HFFc6 (cell line): ENCODE data around the gene GCGR. TPM values are rescaled to one million over a fixed set of nuclear protein-coding genes. Genes with fewer than 3 reads are reported as not detected.
"Not testable (repeated sequence)": the region's sequence is repeated elsewhere in the genome, so short reads cannot be mapped to it uniquely, and the experiment has no call there.

Experiments used
- DNase-seq: peaks from one replicate; pipeline ENCODE4 v3.0.0-alpha.2; 2018
- H3K27ac Mint-ChIP-seq: 2 replicates; pipeline ENCODE4 v1.8.0; 2020; ENCODE audit warnings: mild to moderate bottlenecking, mixed read lengths
- H3K27me3 Mint-ChIP-seq: 2 replicates; pipeline ENCODE4 v1.8.0; 2021; ENCODE audit warnings: mild to moderate bottlenecking, moderate library complexity, mixed read lengths; ENCODE audit not compliant: insufficient read depth
- H3K36me3 Mint-ChIP-seq: 2 replicates; pipeline ENCODE4 v1.8.0; 2021; ENCODE audit warnings: low read depth, mixed read lengths
- H3K4me1 Mint-ChIP-seq: 2 replicates; pipeline ENCODE4 v1.8.0; 2020; ENCODE audit warnings: low read depth, mixed read lengths
- H3K4me3 Mint-ChIP-seq: 2 replicates; pipeline ENCODE4 v1.8.0; 2020; ENCODE audit warnings: mild to moderate bottlenecking, moderate library complexity, mixed read lengths
- H3K9me3 Mint-ChIP-seq: 2 replicates; pipeline ENCODE4 v1.8.0; 2020; ENCODE audit warnings: mild to moderate bottlenecking, mixed read lengths
- CTCF ChIP-seq: fragments of 200-600 bp; sonication (generic); IDR thresholded peaks from 2 replicates; pipeline ENCODE4 v1.5.0; 2021; ENCODE audit warnings: antibody characterized with exemption, mild to moderate bottlenecking
- total RNA-seq, 6 experiments: library from RNA; stranded (reverse); fragmentation: NEBNext Ultra II Directional; extraction: Animal tissue kit (Norgen Biotek cat#: 25700); gene quantifications; 2 replicates in 1 of 6; 3 replicates in 5 of 6; pipeline ENCODE4 v1.2.3, GENCODE V29; 2021

The GCGR gene
- total RNA-seq, 6 experiments from 2014 or later, result not detected

GRCh38 chr17:81837641-81838040, 33.7 kb downstream of the GCGR start:
- TF ChIP-seq CTCF, result no peak
- Mint-ChIP-seq H3K9me3 (no peaks in the 10 kb centered on the region), H3K4me1 (peaks cover 7% of the 10 kb centered on the region), H3K27ac (peak overlapping the region; percentile 29; the same call in 1 of the 2 replicates), H3K4me3 (no peak overlapping the region), H3K36me3 (no peaks in the 10 kb centered on the region; the same call in 1 of the 2 replicates), H3K27me3 (peaks cover 3% of the 10 kb centered on the region; the same call in 1 of the 2 replicates)
- peak; percentile 73 for DNase-seq

DNA sequence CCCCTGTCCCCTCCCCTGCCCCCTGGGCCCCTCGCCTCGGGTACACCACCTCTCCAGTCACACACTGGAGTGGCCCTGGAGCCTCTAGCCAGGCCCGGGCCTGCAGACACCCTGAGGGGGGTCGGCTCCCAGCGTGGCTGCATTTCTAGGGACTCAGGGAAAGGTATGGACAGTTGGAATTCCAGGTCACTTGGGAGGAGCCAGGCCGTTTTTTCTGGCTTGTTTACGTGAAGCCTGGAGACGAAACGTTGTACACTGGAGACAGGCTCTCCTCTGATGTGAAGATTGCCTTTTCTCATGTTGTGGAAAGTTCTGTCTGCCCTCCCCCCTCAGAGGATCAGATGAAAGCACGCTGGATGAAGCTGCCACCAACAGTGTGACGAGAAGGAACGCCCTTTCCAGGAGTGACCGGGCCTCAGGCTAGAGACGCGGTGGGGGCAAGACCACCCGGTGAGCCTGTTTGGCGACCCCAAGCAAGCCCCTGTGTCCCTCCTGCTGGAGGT, 34.9 kb downstream of the GCGR start:
- no peak for TF ChIP-seq CTCF
- Mint-ChIP-seq H3K27ac (no peak overlapping the region), H3K27me3 (peaks cover 3% of the 10 kb centered on the region; the same call in 1 of the 2 replicates), H3K9me3 (no peaks in the 10 kb centered on the region), H3K4me3 (no peak overlapping the region), H3K36me3 (peaks cover 6% of the 10 kb centered on the region), H3K4me1 (peaks cover 7% of the 10 kb centered on the region)
- DNase-seq, result no peak

DNA sequence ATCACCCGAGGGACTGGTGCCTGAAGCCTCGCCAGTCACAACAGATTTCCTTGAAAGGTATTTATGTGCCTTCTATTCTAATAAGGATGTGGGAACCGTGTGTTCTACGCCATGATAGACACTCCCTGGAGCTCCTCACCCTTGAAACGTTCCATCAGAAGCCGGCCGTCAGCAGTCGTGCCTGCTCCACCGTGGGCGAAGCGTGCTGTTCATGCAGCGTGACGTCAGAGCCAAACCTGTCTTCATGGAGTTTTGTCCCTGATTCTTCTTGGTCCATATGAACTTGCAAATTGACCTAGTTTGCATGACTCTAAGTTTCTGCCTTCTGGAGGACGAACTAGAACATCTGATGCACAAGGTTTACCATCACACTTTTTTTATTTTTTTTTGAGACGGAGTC, 35.4 kb downstream of the GCGR start:
- TF ChIP-seq CTCF, result no peak
- Mint-ChIP-seq H3K27ac (no peak overlapping the region), H3K36me3 (peaks cover 10% of the 10 kb centered on the region), H3K27me3 (peaks cover 3% of the 10 kb centered on the region; the same call in 1 of the 2 replicates), H3K9me3 (no peaks in the 10 kb centered on the region), H3K4me3 (no peak overlapping the region), H3K4me1 (peaks cover 7% of the 10 kb centered on the region)
- DNase-seq, result no peak

DNA sequence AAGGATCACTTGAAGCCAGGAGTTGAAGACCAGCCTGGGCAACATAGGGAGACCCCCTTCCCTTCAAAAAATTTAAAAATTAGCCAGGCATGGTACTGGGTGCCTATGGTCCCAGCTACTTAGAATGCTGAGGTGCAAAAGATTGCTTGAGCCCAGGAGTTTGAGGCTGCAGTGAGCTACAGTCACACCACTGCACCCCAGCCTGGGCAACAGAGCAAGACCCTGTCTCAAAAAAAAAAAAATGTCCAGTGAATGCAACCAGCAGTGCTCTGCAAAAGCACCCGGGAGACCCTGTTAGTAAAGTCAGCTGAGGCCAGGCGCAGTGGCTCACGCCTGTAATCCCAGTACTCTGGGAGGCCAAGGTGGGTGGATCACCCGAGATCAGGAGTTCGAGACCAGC, 36.1 kb downstream of the GCGR start:
- DNase-seq, H3K27ac Mint-ChIP-seq, H3K9me3 Mint-ChIP-seq, H3K27me3 Mint-ChIP-seq, H3K4me1 Mint-ChIP-seq, H3K4me3 Mint-ChIP-seq: not testable (repeated sequence)
- H3K36me3 Mint-ChIP-seq, result peaks cover 16% of the 10 kb centered on the region

DNA sequence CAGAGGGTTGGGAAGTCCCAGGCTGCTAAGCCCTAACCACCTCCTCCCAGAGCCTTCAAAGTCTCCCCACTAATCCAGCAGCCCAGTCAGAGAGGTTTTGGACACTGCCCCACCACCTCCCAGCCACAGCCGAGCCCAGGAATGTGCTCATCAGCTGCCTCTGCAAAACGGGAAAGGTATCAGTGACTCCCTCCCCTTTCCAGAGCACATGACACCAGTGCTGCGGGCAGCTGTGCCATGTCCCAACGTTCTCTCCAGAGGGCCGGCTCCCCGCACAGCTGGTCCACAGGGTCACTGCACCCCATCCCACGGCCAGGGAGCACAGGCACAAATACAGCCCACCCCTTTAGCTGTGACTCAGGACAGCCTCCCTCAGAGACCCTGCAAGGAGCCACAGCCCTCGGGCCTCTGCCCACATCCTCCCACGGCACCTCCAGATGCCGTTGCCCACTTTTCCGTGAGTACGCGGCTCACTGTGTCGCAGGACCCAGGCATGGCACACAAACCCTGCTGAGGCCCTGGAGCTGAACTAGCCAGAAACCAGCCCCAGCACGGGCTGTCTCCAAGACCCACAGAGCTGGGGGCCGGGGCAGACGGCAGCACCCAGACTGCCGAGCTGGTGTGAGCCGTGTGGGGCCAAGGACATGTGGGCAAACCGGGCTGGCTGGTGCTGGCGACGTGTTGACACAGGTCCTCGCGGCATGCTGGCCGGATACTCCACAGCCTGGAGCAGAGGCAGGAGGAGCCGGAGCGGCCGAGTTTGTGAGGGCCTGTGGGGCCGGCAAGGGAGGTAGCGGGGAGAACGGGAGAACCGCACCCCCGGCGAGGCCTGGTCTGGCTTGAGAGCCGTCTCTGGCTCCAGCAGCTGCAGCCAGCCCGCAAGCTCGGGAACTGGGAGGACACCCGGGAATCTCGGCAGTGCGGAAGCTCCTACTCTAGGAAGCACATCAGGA, 37.2 kb downstream of the GCGR start:
- peaks cover 16% of the 10 kb centered on the region for H3K36me3 Mint-ChIP-seq
- H3K9me3 Mint-ChIP-seq, result no peaks in the 10 kb centered on the region
- H3K27ac Mint-ChIP-seq, result no peak overlapping the region
- DNase-seq, result no peak
- no peak overlapping the region for H3K4me3 Mint-ChIP-seq
- peaks cover 7% of the 10 kb centered on the region; the same call in 1 of the 2 replicates for H3K27me3 Mint-ChIP-seq
- H3K4me1 Mint-ChIP-seq, result peaks cover 7% of the 10 kb centered on the region
- TF ChIP-seq CTCF, result no peak

DNA sequence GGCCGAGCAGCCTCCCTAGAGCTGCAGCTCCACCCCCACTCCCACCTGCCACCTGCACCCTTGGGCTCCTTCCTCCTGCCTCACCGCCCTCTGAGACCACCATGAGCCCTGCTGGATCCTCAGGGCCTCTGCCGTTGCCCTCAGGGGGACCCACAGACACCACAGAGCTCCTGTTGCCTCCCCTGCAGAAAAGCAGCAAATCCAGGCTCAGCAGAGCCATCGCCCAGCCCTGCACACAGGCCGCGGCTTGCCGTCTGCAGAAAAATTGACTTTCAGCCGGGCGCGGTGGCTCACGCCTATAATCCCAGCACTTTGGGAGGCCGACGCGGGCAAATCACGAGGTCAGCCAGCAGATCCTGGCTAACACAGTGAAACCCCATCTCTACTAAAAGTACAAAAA, 37.9 kb downstream of the GCGR start:
- H3K9me3 Mint-ChIP-seq, result no peaks in the 10 kb centered on the region
- TF ChIP-seq CTCF, result no peak
- peaks cover 16% of the 10 kb centered on the region for H3K36me3 Mint-ChIP-seq
- H3K27ac Mint-ChIP-seq, result no peak overlapping the region
- no peak for DNase-seq
- H3K27me3 Mint-ChIP-seq, result peaks cover 9% of the 10 kb centered on the region; the same call in 1 of the 2 replicates
- peaks cover 7% of the 10 kb centered on the region for H3K4me1 Mint-ChIP-seq
- no peak overlapping the region for H3K4me3 Mint-ChIP-seq
